WTC11 (cell line): ENCODE measurements around the gene SULF2. TPM values are rescaled to one million over a fixed set of nuclear protein-coding genes. Genes with fewer than 3 reads are reported as not detected.

Experiments
- ATAC-seq: fragments of 200-7000 bp; cut with Tn5 transposase; 2 replicates; pipeline ENCODE4 v1.10.0; 2021; ENCODE audit warnings: mild to moderate bottlenecking, moderate library complexity
- CTCF ChIA-PET: fragments of 300-600 bp; sonication (Branson Sonifier 250); formaldehyde crosslinking; loops from one replicate; lab custom pipeline; 2021; ENCODE audit warnings: antibody characterized with exemption; lab: Charles Lee
- POLR2A ChIA-PET: fragments of 350-600 bp; sonication (Branson Sonifier 250); formaldehyde crosslinking; loops from one replicate; lab custom pipeline; 2021; ENCODE audit warnings: antibody characterized with exemption; lab: Charles Lee
- DNase-seq: peaks from one replicate; pipeline ENCODE4 v3.0.0; 2021; ENCODE audit warnings: low spot score
- H3K27ac Mint-ChIP-seq: 2 replicates; pipeline ENCODE4 v1.8.0; 2021; ENCODE audit warnings: mixed read lengths
- H3K27me3 Mint-ChIP-seq: 2 replicates; pipeline ENCODE4 v1.8.0; 2021; ENCODE audit warnings: low read depth, mild to moderate bottlenecking, moderate library complexity, mixed read lengths
- H3K36me3 Mint-ChIP-seq: 2 replicates; pipeline ENCODE4 v1.8.0; 2021; ENCODE audit warnings: mixed read lengths
- H3K4me1 Mint-ChIP-seq: 2 replicates; pipeline ENCODE4 v1.8.0; 2022; ENCODE audit warnings: mixed read lengths
- H3K4me3 Mint-ChIP-seq: 2 replicates; pipeline ENCODE4 v1.8.0; 2021; ENCODE audit warnings: mild to moderate bottlenecking, moderate library complexity, mixed read lengths
- H3K9me3 Mint-ChIP-seq: 2 replicates; pipeline ENCODE4 v1.8.0; 2021; ENCODE audit warnings: mixed read lengths
- EMX1 ChIP-seq: fragments of 250-450 bp; sonication (Bioruptor Pico); IDR thresholded peaks from 2 replicates; pipeline ENCODE4 v1.8.0; 2021; ENCODE audit warnings: mild to moderate bottlenecking
- FOXJ3 ChIP-seq: sonication (generic); formaldehyde crosslinking; IDR thresholded peaks from 2 replicates; pipeline ENCODE4 v1.9.0; 2021; ENCODE audit warnings: missing genetic modification reagents, mild to moderate bottlenecking, borderline replicate concordance
- FOXP1 ChIP-seq: sonication (generic); formaldehyde crosslinking; IDR thresholded peaks from 2 replicates; pipeline ENCODE4 v1.8.0; 2022; ENCODE audit warnings: missing genetic modification reagents, mild to moderate bottlenecking, moderate library complexity, borderline replicate concordance
- JAZF1 ChIP-seq: fragments of 250-450 bp; sonication (Bioruptor Pico); IDR thresholded peaks from 2 replicates; pipeline ENCODE4 v1.9.0; 2021; ENCODE audit warnings: moderate library complexity, mild to moderate bottlenecking, inconsistent platforms
- JUN ChIP-seq: sonication (generic); formaldehyde crosslinking; IDR thresholded peaks from 2 replicates; pipeline ENCODE4 v1.8.0; 2023; ENCODE audit warnings: mild to moderate bottlenecking, missing genetic modification reagents
- MYBL2 ChIP-seq: sonication (generic); formaldehyde crosslinking; IDR thresholded peaks from 2 replicates; pipeline ENCODE4 v1.8.1; 2023; ENCODE audit warnings: mild to moderate bottlenecking, moderate library complexity, missing genetic modification reagents
- NFE2L1 ChIP-seq: sonication (generic); formaldehyde crosslinking; IDR thresholded peaks from 2 replicates; pipeline ENCODE4 v1.8.1; 2023; ENCODE audit warnings: missing genetic modification reagents
- NFYB ChIP-seq: sonication (generic); formaldehyde crosslinking; conservative IDR thresholded peaks from 2 replicates; pipeline ENCODE4 v1.8.0; 2022; ENCODE audit warnings: low read depth, missing genetic modification reagents
- RORB ChIP-seq: fragments of 250-450 bp; sonication (Bioruptor Pico); IDR thresholded peaks from 2 replicates; pipeline ENCODE4 v1.9.0; 2021; ENCODE audit warnings: mild to moderate bottlenecking
- USF1 ChIP-seq: sonication (generic); formaldehyde crosslinking; IDR thresholded peaks from 2 replicates; pipeline ENCODE4 v1.8.0; 2022; ENCODE audit warnings: mild to moderate bottlenecking, missing genetic modification reagents
- ZBTB21 ChIP-seq: sonication (generic); formaldehyde crosslinking; IDR thresholded peaks from 2 replicates; pipeline ENCODE4 v1.8.1; 2023; ENCODE audit warnings: mild to moderate bottlenecking, missing genetic modification reagents, borderline replicate concordance
- ZNF232 ChIP-seq: sonication (generic); formaldehyde crosslinking; IDR thresholded peaks from 2 replicates; pipeline ENCODE4 v1.8.0; 2022; ENCODE audit warnings: mild to moderate bottlenecking, missing genetic modification reagents
- ZNF263 ChIP-seq: sonication (generic); formaldehyde crosslinking; IDR thresholded peaks from 2 replicates; pipeline ENCODE4 v1.8.1; 2022; ENCODE audit warnings: low read depth, mild to moderate bottlenecking, moderate library complexity, missing genetic modification reagents
- ZNF396 ChIP-seq: fragments of 250-450 bp; sonication (Bioruptor Pico); IDR thresholded peaks from 2 replicates; pipeline ENCODE4 v1.8.0; 2021; ENCODE audit warnings: mild to moderate bottlenecking, moderate library complexity, borderline replicate concordance
- ZNF423 ChIP-seq: fragments of 250-450 bp; sonication (Bioruptor Pico); IDR thresholded peaks from 2 replicates; pipeline ENCODE4 v2.1.2; 2022; ENCODE audit warnings: mild to moderate bottlenecking, moderate library complexity
- ZSCAN18 ChIP-seq: fragments of 250-450 bp; sonication (Bioruptor Pico); IDR thresholded peaks from 2 replicates; pipeline ENCODE4 v2.1.2; 2022; ENCODE audit warnings: mild to moderate bottlenecking, moderate library complexity
- total RNA-seq: library from RNA; stranded (reverse); gene quantifications from 3 replicates; pipeline ENCODE4 v1.2.3, GENCODE V29; 2021
- TF ChIP-seq, protein P1 (sequence below): fragments of 250-450 bp; sonication (Bioruptor Pico); IDR thresholded peaks from 2 replicates; pipeline ENCODE4 v1.9.0; 2021; ENCODE audit warnings: mild to moderate bottlenecking
- TF ChIP-seq, protein P2 (sequence below): sonication (generic); formaldehyde crosslinking; IDR thresholded peaks from 2 replicates; pipeline ENCODE4 v1.8.1; 2022; ENCODE audit warnings: missing genetic modification reagents, borderline replicate concordance
- TF ChIP-seq, protein P3 (sequence below): sonication (generic); formaldehyde crosslinking; IDR thresholded peaks from 2 replicates; pipeline ENCODE4 v1.8.1; 2022; ENCODE audit warnings: low read depth, missing genetic modification reagents, borderline replicate concordance
- TF ChIP-seq, protein P4 (sequence below): fragments of 250-450 bp; sonication (Bioruptor Pico); conservative IDR thresholded peaks from 2 replicates; pipeline ENCODE4 v1.9.0; 2021; ENCODE audit warnings: mild to moderate bottlenecking

SULF2 gene
- total RNA-seq, 1 experiment from 2014 or later = 36.0 TPM

GRCh38 chr20:47727909-47728361, 57.3 kb downstream of the SULF2 start:
- peaks cover 7% of the 10 kb centered on the region for H3K9me3 Mint-ChIP-seq
- ATAC-seq (no peak), DNase-seq (no peak)
- TF ChIP-seq NFYB (CRISPR knock-in tag) = no peak
- TF ChIP-seq, protein P1, sequence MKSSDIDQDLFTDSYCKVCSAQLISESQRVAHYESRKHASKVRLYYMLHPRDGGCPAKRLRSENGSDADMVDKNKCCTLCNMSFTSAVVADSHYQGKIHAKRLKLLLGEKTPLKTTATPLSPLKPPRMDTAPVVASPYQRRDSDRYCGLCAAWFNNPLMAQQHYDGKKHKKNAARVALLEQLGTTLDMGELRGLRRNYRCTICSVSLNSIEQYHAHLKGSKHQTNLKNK (CRISPR knock-in tag) = no peak
- TF ChIP-seq, protein P2, sequence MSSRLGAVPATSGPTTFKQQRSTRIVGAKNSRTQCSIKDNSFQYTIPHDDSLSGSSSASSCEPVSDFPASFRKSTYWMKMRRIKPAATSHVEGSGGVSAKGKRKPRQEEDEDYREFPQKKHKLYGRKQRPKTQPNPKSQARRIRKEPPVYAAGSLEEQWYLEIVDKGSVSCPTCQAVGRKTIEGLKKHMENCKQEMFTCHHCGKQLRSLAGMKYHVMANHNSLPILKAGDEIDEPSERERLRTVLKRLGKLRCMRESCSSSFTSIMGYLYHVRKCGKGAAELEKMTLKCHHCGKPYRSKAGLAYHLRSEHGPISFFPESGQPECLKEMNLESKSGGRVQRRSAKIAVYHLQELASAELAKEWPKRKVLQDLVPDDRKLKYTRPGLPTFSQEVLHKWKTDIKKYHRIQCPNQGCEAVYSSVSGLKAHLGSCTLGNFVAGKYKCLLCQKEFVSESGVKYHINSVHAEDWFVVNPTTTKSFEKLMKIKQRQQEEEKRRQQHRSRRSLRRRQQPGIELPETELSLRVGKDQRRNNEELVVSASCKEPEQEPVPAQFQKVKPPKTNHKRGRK (CRISPR knock-in tag) = no peak
- no peak for TF ChIP-seq FOXP1 (CRISPR knock-in tag)
- no peak for TF ChIP-seq RORB
- TF ChIP-seq ZNF232 = no peak
- TF ChIP-seq ZBTB21 (CRISPR knock-in tag) = no peak
- no peak for TF ChIP-seq MYBL2 (CRISPR knock-in tag)
- TF ChIP-seq, protein P3, sequence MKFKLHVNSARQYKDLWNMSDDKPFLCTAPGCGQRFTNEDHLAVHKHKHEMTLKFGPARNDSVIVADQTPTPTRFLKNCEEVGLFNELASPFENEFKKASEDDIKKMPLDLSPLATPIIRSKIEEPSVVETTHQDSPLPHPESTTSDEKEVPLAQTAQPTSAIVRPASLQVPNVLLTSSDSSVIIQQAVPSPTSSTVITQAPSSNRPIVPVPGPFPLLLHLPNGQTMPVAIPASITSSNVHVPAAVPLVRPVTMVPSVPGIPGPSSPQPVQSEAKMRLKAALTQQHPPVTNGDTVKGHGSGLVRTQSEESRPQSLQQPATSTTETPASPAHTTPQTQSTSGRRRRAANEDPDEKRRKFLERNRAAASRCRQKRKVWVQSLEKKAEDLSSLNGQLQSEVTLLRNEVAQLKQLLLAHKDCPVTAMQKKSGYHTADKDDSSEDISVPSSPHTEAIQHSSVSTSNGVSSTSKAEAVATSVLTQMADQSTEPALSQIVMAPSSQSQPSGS (CRISPR knock-in tag) = no peak
- TF ChIP-seq NFE2L1 = no peak
- no peak for TF ChIP-seq ZSCAN18
- TF ChIP-seq ZNF396 = no peak
- no peak for TF ChIP-seq EMX1
- no peak for TF ChIP-seq ZNF423 (CRISPR knock-in tag)
- no peak for TF ChIP-seq JUN (CRISPR knock-in tag)
- TF ChIP-seq ZNF263 (CRISPR knock-in tag) = no peak
- TF ChIP-seq JAZF1 (CRISPR knock-in tag) = no peak
- no peak overlapping the region for H3K4me3 Mint-ChIP-seq
- ChIA-PET POLR2A (no interaction called here), CTCF (interaction anchor here (1.1 to 1.9 kb wide), 3 partner anchors 59 to 1267 kb away, joined by 3 to 5 read pairs (median 5); no protein-coding TSS in a partner anchor)
- peaks cover 6% of the 10 kb centered on the region for H3K36me3 Mint-ChIP-seq
- peaks cover 12% of the 10 kb centered on the region for H3K4me1 Mint-ChIP-seq
- no peaks in the 10 kb centered on the region for H3K27me3 Mint-ChIP-seq
- H3K27ac Mint-ChIP-seq = no peak overlapping the region

- Mint-ChIP-seq H3K27ac (peak overlapping the region; percentile 66; the same call in 1 of the 2 replicates), H3K36me3 (peaks cover 6% of the 10 kb centered on the region), H3K9me3 (peaks cover 7% of the 10 kb centered on the region), H3K4me3 (no peak overlapping the region), H3K4me1 (peaks cover 12% of the 10 kb centered on the region), H3K27me3 (no peaks in the 10 kb centered on the region)
- TF ChIP-seq JUN (CRISPR knock-in tag) (no peak), FOXP1 (CRISPR knock-in tag) (no peak), USF1 (CRISPR knock-in tag) (no peak), FOXJ3 (CRISPR knock-in tag) (no peak)
- TF ChIP-seq, protein P4, sequence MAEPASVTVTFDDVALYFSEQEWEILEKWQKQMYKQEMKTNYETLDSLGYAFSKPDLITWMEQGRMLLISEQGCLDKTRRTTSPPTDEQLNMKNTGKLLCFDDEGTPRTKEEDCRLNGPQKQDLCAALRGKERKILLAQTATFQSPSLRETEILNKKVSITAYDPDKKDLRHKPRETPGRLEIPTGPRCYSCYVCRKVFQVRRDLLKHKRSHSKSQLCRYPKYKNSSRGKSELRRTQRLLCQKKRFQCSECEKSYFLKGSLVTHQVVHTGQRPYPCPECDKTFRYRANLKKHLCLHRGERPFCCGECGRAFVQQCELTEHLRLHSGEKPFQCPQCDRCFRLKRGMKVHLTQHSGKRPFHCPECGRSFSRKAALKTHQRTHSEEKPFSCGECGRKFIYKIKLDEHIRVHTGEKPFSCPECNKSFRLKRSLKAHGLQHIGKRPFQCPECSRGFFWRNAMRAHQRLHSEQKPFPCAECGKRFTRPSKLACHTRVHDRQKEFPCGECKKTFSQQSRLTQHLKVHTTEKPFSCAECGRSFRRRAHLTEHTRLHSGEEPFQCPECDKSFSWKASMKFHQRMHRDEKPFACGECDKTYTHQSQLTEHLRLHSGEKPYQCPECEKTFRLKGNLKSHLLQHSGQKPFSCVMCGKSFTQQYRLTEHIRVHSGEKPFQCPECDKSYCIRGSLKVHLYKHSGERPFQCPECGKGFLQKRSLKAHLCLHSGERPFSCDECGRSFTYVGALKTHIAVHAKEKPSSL (CRISPR knock-in tag) = no peak
- ChIA-PET CTCF (interaction anchor here (1.1 to 1.8 kb wide), 4 partner anchors 59 to 1266 kb away, joined by 3 to 5 read pairs (median 4); partner anchors contain the start of gene SULF2), POLR2A (no interaction called here)
- DNase-seq (no peak), ATAC-seq (no peak)
Observed at GRCh38 chr20:47727170-47727880, 58.0 kb downstream of the SULF2 start.
